ENCODE results near the gene MPP2. TPM values are rescaled to one million over a fixed set of nuclear protein-coding genes. Genes with fewer than 3 reads are reported as not detected.

Gene MPP2
- total RNA-seq, 6 donors from 2014 or later, result 0.20 to 2.0 (median 0.74) TPM; not detected in 1

DNA sequence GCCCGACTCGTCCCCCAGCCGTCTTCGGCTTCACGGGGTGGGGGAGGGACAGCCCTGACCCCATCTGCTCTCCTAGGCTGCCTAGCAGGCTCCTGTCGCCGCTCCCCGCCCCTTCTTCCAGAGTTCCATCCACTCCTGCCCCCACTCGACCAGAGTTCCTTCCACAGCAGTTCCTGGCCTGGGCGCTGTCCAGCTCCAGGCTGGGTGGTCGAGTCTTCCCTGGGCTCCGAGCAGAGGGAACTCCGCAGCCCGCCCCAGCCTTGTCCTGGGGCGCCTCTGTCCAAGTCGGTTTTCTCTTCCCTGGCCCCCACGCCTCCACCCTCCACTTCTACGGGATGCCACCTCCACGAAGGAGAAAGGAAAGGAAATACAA lies 45.0 kb upstream of the MPP2 start:
- peak in 1 of 2 donors; percentile 61 for DNase-seq
- peaks cover 0 to 24% (median 11%) of the 10 kb centered on the region in 4 donors for H3K27me3 ChIP-seq
- TF ChIP-seq POLR2A (IDR thresholded peaks at IDR 0.05) (no peak), POLR2AphosphoS5 (IDR thresholded peaks at IDR 0.05) (no peak), EP300 (IDR thresholded peaks at IDR 0.05) (no peak)
- TF ChIP-seq, protein P1, sequence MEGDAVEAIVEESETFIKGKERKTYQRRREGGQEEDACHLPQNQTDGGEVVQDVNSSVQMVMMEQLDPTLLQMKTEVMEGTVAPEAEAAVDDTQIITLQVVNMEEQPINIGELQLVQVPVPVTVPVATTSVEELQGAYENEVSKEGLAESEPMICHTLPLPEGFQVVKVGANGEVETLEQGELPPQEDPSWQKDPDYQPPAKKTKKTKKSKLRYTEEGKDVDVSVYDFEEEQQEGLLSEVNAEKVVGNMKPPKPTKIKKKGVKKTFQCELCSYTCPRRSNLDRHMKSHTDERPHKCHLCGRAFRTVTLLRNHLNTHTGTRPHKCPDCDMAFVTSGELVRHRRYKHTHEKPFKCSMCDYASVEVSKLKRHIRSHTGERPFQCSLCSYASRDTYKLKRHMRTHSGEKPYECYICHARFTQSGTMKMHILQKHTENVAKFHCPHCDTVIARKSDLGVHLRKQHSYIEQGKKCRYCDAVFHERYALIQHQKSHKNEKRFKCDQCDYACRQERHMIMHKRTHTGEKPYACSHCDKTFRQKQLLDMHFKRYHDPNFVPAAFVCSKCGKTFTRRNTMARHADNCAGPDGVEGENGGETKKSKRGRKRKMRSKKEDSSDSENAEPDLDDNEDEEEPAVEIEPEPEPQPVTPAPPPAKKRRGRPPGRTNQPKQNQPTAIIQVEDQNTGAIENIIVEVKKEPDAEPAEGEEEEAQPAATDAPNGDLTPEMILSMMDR (IDR thresholded peaks at IDR 0.05), result no peak
- H3K27ac ChIP-seq, result no peak overlapping the region
- no peaks in the 10 kb centered on the region for H3K36me3 ChIP-seq
- H3K9me3 ChIP-seq, result no peaks in the 10 kb centered on the region
- 15 to 30% methylated on average over 19 of the region's 19 CpGs for WGBS, 2 donors
- H3K4me1 ChIP-seq, result peaks cover 9 to 19% (median 13%) of the 10 kb centered on the region in 4 donors
- peak in 1 of 2 donors; percentile 22 for ATAC-seq (ENCODE audit: low FRiP score in 2 of 2)
- H3K4me3 ChIP-seq, result no peak overlapping the region

DNA sequence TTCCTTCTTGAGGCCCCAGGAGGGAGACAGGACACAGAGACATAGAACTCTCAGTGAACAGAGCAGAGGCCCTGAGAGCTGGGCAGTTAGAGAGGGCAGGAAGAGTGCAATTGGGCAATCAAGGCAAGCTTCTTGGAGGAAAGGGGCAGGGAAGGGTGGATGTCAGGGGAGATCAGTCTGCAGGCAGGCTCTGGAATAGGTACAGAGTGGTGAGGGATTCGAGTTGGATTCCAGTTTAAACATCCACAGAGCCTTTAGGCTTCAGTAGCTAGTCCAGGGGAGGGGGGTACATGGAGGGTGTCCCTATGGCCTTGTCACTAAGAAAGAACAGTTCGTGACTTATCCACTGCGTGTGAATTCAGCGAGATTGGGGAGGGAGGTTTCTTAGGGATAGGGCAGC lies 44.4 kb upstream of the MPP2 start:
- DNase-seq (no peak), ATAC-seq (ENCODE audit: low FRiP score in 2 of 2) (no peak)
- H3K4me1 ChIP-seq, result peaks cover 9 to 19% (median 13%) of the 10 kb centered on the region in 4 donors
- 68 to 75% methylated on average over 4 of the region's 4 CpGs for WGBS, 2 donors
- no peaks in the 10 kb centered on the region for H3K36me3 ChIP-seq
- H3K27ac ChIP-seq, result no peak overlapping the region
- no peak for TF ChIP-seq POLR2AphosphoS5 (IDR thresholded peaks at IDR 0.05)
- TF ChIP-seq, protein P1 (IDR thresholded peaks at IDR 0.05), result no peak
- TF ChIP-seq EP300 (IDR thresholded peaks at IDR 0.05), result no peak
- no peak for TF ChIP-seq POLR2A (IDR thresholded peaks at IDR 0.05)
- no peaks in the 10 kb centered on the region for H3K9me3 ChIP-seq
- H3K4me3 ChIP-seq, result no peak overlapping the region
- H3K27me3 ChIP-seq, result peaks cover 0 to 24% (median 11%) of the 10 kb centered on the region in 4 donors

DNA sequence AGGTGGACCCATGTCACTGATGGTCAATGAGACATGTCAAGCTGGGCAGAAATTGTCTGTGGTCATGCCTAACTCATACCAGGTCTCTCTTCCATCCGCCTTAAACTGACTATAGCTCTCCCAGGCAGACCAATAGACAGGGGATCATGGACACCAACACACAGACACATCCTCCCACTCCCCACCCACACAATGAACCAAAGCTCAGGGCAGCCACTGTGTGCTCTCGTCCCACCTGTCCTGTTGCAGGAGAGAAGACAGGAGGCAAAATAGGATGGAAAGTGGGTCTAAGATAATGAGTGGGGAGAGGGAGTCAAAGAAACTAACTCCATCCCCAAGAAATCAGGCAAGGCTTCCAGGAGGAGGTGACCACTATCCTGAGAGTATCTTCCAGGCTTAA lies 43.2 kb upstream of the MPP2 start:
- TF ChIP-seq POLR2A (IDR thresholded peaks at IDR 0.05), result no peak
- no peak for TF ChIP-seq EP300 (IDR thresholded peaks at IDR 0.05)
- DNase-seq (no peak), ATAC-seq (ENCODE audit: low FRiP score in 2 of 2) (no peak)
- WGBS, 2 donors, result 78 to 87% methylated on average over 2 of the region's 2 CpGs
- Histone ChIP-seq H3K4me3 (no peak overlapping the region), H3K9me3 (no peaks in the 10 kb centered on the region), H3K27me3 (peaks cover 0 to 24% (median 11%) of the 10 kb centered on the region in 4 donors), H3K27ac (no peak overlapping the region), H3K36me3 (no peaks in the 10 kb centered on the region), H3K4me1 (peaks cover 9 to 19% (median 13%) of the 10 kb centered on the region in 4 donors)

DNA sequence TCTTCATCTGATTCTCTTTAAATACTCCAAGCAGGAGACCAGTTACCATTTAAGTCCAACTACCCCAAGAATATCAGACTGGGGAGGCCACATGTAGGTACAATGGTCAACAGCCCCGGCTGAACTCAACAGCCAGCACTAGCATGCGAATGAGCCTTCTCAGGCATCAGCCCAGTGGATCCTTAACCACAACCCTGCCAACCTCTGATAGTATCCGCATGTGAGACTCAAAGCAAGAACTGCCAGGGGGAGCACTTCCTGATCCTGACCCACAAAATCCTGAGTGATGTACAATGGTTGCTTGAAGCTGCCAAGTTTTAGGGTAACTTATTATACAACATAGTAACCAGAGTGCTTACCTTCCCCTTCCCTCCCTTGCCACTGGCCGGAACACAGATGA lies 42.4 kb upstream of the MPP2 start:
- ATAC-seq (ENCODE audit: low FRiP score in 2 of 2) (no peak), DNase-seq (no peak)
- Histone ChIP-seq H3K9me3 (no peaks in the 10 kb centered on the region), H3K27me3 (peaks cover 0 to 24% (median 11%) of the 10 kb centered on the region in 4 donors), H3K4me3 (no peak overlapping the region), H3K27ac (no peak overlapping the region), H3K36me3 (no peaks in the 10 kb centered on the region), H3K4me1 (peaks cover 9 to 19% (median 13%) of the 10 kb centered on the region in 4 donors)
- TF ChIP-seq EP300 (IDR thresholded peaks at IDR 0.05) (no peak), POLR2AphosphoS5 (IDR thresholded peaks at IDR 0.05) (no peak), POLR2A (IDR thresholded peaks at IDR 0.05) (no peak)
- TF ChIP-seq, protein P1 (IDR thresholded peaks at IDR 0.05), result no peak
- 60 to 61% methylated on average over 3 to 4 of the region's 4 CpGs for WGBS, 2 donors

DNA sequence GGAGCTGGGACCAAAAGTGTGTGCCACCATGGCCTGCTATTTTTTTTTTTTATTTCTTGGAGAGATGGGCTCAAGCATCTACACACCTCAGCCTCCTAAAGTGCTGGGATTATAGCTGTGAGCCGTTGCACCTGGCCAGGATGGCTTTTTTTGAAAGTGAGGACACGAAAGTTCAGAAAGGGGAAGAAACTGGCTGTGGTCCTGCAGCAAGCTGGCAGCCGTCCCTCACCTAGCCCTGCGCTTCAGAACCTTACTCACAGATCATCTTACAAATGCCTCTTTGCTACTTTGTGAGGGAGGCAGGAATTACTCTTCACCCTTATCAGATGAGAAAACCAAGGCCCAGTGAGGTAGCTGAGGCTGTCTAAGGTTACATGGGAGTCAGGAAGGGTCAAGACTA lies 39.4 kb upstream of the MPP2 start:
- Histone ChIP-seq H3K4me1 (peaks cover 0 to 11% (median under 1%) of the 10 kb centered on the region in 4 donors), H3K27me3 (peaks cover 0 to 6% (median 3%) of the 10 kb centered on the region in 4 donors), H3K9me3 (no peaks in the 10 kb centered on the region), H3K4me3 (no peak overlapping the region), H3K27ac (no peak overlapping the region), H3K36me3 (no peaks in the 10 kb centered on the region)
- no peak for TF ChIP-seq POLR2A (IDR thresholded peaks at IDR 0.05)
- TF ChIP-seq POLR2AphosphoS5 (IDR thresholded peaks at IDR 0.05), result no peak
- TF ChIP-seq EP300 (IDR thresholded peaks at IDR 0.05), result no peak
- TF ChIP-seq, protein P1 (IDR thresholded peaks at IDR 0.05), result no peak
- no peak for DNase-seq
- 58 to 73% methylated on average over 4 of the region's 4 CpGs for WGBS, 2 donors
- ATAC-seq (ENCODE audit: low FRiP score in 2 of 2), result no peak
